A549 (cell line): ENCODE measurements around the gene PRPF31.

Experiments
- CEBPB ChIP-seq, 2 experiments: fragments of >200 bp in 1 of 2; sonication (Bioruptor Twin) in 1 of 2; formaldehyde crosslinking in 1 of 2; IDR thresholded peaks; 2 replicates each; pipeline ENCODE4 v1.6.1; 2012 to 2016
- CHD4 ChIP-seq: fragments of 200-600 bp; sonication (generic); IDR thresholded peaks from 2 replicates; pipeline ENCODE4 v1.6.1; 2016; ENCODE audit warnings: antibody characterized with exemption, mild to moderate bottlenecking, borderline replicate concordance
- HDAC2 ChIP-seq: fragments of 200-600 bp; sonication (generic); IDR thresholded peaks from 2 replicates; pipeline ENCODE4 v1.6.1; 2016
- KDM1A ChIP-seq: fragments of 200-600 bp; sonication (generic); IDR thresholded peaks from 2 replicates; pipeline ENCODE4 v1.6.1; 2016; ENCODE audit warnings: low read depth, mild to moderate bottlenecking
- MYC ChIP-seq: IDR thresholded peaks from 2 replicates; pipeline ENCODE4 v1.6.1; 2012; ENCODE audit warnings: mild to moderate bottlenecking, inconsistent platforms, low read length, improper control_type of control experiment, borderline replicate concordance
- PBX3 ChIP-seq: IDR thresholded peaks from 2 replicates; pipeline ENCODE4 v1.6.1; 2012
- POLR2A ChIP-seq: IDR thresholded peaks from 2 replicates; pipeline ENCODE4 v1.6.1; 2012; ENCODE audit warnings: mild to moderate bottlenecking, low read length
- RAD21 ChIP-seq, 2 experiments: fragments of >200 bp in 1 of 2; sonication (Bioruptor Twin) in 1 of 2; formaldehyde crosslinking in 1 of 2; IDR thresholded peaks in 1 of 2; conservative IDR thresholded peaks in 1 of 2; 2 replicates in 1 of 2; 3 replicates in 1 of 2; pipeline ENCODE4 v1.6.1; 2012 to 2018; ENCODE audit warnings: inconsistent platforms in 1 of 2
- SREBF2 ChIP-seq: fragments of 450-650 bp; IDR thresholded peaks from 2 replicates; pipeline ENCODE4 v1.6.1; 2014; ENCODE audit warnings: mild to moderate bottlenecking, moderate library complexity
- ZC3H11A ChIP-seq: fragments of 450-650 bp; IDR thresholded peaks from 2 replicates; pipeline ENCODE4 v1.6.1; 2014; ENCODE audit warnings: antibody characterized with exemption, mild to moderate bottlenecking
- TF ChIP-seq, protein P1 (sequence below): fragments of >200 bp; sonication (Bioruptor Twin); formaldehyde crosslinking; IDR thresholded peaks from 3 replicates; pipeline ENCODE4 v1.5.1; 2016
- TF ChIP-seq, protein P2 (sequence below): fragments of 200-600 bp; sonication (generic); IDR thresholded peaks from 2 replicates; pipeline ENCODE4 v1.6.1; 2016; ENCODE audit warnings: antibody characterized with exemption, mild to moderate bottlenecking, moderate library complexity

DNA sequence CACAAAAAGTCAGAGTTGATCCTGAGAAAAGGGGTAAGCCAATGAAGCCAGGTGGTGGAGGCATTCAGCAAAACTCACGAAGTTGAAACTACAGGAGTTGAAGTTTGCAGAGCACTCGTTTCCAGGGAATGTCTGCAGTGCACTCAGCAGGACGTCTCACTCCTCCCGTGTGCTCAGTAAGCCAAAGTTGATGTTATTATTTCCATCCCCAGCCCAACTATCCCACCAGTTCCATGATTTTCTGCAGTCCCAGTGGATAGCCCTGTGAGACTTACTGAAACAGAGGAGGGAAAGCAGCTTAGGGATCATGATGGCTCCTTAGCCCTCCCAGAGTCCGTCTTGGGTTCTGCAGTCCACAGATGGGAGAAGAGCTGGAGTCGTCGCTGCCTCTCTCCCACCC lies 34.5 kb upstream of the PRPF31 start, which contains the start of gene TARM1:
- TF ChIP-seq MYC (no peak), POLR2A (no peak), SREBF2 (no peak), CEBPB (IDR thresholded peaks at IDR 0.05) (no peak), RAD21 (conservative IDR thresholded peaks at IDR 0.05 in 1 of 2, IDR thresholded peaks at IDR 0.05 in 1 of 2) (no peak), ZC3H11A (no peak), KDM1A (no peak), HDAC2 (no peak), CHD4 (no peak), PBX3 (no peak)
- TF ChIP-seq, protein P1, sequence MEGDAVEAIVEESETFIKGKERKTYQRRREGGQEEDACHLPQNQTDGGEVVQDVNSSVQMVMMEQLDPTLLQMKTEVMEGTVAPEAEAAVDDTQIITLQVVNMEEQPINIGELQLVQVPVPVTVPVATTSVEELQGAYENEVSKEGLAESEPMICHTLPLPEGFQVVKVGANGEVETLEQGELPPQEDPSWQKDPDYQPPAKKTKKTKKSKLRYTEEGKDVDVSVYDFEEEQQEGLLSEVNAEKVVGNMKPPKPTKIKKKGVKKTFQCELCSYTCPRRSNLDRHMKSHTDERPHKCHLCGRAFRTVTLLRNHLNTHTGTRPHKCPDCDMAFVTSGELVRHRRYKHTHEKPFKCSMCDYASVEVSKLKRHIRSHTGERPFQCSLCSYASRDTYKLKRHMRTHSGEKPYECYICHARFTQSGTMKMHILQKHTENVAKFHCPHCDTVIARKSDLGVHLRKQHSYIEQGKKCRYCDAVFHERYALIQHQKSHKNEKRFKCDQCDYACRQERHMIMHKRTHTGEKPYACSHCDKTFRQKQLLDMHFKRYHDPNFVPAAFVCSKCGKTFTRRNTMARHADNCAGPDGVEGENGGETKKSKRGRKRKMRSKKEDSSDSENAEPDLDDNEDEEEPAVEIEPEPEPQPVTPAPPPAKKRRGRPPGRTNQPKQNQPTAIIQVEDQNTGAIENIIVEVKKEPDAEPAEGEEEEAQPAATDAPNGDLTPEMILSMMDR, result no peak
- TF ChIP-seq, protein P2, sequence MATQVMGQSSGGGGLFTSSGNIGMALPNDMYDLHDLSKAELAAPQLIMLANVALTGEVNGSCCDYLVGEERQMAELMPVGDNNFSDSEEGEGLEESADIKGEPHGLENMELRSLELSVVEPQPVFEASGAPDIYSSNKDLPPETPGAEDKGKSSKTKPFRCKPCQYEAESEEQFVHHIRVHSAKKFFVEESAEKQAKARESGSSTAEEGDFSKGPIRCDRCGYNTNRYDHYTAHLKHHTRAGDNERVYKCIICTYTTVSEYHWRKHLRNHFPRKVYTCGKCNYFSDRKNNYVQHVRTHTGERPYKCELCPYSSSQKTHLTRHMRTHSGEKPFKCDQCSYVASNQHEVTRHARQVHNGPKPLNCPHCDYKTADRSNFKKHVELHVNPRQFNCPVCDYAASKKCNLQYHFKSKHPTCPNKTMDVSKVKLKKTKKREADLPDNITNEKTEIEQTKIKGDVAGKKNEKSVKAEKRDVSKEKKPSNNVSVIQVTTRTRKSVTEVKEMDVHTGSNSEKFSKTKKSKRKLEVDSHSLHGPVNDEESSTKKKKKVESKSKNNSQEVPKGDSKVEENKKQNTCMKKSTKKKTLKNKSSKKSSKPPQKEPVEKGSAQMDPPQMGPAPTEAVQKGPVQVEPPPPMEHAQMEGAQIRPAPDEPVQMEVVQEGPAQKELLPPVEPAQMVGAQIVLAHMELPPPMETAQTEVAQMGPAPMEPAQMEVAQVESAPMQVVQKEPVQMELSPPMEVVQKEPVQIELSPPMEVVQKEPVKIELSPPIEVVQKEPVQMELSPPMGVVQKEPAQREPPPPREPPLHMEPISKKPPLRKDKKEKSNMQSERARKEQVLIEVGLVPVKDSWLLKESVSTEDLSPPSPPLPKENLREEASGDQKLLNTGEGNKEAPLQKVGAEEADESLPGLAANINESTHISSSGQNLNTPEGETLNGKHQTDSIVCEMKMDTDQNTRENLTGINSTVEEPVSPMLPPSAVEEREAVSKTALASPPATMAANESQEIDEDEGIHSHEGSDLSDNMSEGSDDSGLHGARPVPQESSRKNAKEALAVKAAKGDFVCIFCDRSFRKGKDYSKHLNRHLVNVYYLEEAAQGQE, result no peak
